Dedifferentiated amniotic fluid mesenchymal stem cell (primary cell): ENCODE results near the gene CX3CR1.
"Not testable (repeated sequence)": the region's sequence is repeated elsewhere in the genome, so short reads cannot be mapped to it uniquely, and the experiment has no call there.

ENCODE experiments used
- DNase-seq: peaks from one replicate; pipeline ENCODE4 v3.0.0-alpha.2; 2016; ENCODE audit errors: extremely low spot score

Gene CX3CR1

DNA sequence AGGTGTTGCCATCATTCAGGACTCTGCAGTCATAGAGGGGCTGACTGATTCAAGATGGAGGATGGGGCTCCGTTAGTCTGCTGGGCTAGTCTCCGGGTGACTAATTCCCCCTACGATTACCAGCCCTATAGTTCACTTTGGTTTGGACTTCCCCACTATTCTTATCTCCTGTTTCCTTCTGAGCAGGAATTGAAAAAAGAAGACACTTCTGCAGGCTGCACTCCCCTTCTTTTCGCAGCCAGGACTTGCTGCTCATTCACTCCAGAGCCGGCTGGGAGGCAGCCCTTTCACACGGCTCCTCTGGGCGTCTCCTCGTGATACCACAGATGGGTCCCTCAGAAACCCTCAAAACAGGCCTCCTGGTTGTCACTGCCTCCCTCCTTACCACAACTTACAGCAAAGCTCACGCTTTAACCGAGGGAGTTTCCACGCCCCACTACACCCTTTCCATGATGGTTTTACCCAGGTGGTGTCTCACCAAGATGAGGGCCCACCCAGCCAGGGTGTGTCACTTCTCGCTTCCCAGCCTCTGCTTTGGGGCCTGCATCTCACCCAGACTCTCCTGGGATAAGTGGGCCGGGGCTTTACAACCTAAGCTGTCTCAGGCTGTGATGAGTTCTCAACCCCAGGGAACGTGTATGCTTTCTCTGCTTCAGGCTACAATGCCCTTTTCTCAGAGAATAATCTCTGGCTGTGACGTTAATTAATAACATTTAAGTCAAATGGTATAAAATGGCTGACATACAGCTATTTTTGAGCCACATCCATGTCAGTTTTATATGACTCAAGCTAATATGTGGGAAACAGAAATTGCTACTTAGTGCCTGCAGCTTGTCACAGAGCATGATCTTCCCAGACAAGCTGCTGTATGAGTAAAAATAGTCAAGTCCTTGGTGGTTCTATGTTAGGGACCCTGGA is 11.9 kb downstream of the CX3CR1 start:
- DNase-seq, result no peak

DNA sequence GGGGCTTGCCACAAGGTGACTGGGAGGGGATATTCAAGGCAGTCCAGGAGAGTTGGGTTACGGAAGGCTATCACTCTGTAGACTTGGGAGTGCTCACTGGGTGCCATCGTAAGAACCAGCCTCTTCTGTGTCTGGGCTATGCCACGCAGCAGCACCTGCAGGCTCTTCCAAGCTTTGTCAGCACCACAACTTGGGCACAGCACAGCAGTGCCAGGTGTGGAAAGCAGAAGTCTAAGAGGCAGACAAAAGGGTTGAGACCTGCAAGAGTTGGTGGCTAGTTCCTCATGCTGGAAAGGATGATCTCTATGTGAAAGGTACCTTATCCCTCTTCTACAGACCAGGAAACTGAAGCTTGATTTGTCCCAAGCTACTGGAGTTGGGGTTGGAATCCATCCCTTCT is 15.8 kb downstream of the CX3CR1 start:
- DNase-seq, result no peak

- no peak for DNase-seq
These were observed 16.3 kb downstream of the CX3CR1 start for GRCh38 chr3:39263576-39263975.

- DNase-seq, result no peak
These were observed 17.0 kb downstream of the CX3CR1 start for GRCh38 chr3:39262846-39263245.

DNA sequence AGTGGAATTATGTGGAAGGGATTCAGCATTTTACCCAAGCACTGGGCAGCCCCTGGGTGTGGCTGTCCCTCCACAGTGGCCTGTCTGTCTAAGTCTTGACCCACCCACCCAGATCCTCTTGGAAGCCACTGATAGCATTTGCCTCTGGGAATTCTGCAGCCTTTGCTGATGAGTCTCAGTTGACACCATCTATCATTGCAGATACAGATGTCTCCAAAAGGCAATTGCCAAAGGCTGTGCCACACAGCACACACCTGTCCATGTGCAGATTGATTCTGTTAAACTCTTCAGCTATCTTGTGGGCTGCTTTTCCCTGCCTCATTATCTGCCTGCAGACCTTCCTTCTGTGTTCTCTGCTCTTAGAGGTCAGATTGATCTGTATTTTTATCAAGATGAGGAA is 18.1 kb downstream of the CX3CR1 start:
- DNase-seq, result no peak

DNA sequence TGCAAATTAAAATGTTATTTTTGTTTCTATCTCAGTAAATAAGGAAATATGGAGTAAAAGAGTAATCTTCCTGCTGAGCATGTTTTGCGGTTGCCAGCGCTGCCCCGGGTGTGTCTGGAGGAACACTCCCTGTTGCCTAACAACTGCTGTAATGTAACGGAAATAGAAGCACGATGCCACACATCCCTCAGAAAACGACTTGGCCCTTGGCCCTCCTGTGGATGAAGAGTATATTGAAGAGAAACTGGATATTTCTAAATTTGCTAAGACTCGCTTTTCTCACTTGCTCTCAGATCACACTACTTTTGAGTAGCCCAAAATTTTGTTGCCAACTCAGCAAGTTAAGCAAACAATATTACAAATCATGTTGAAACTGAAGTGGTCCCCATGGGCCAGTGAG is 18.9 kb downstream of the CX3CR1 start:
- DNase-seq, result peak; percentile 84

GRCh38 chr3:39260318-39260717 is 19.5 kb downstream of the CX3CR1 start:
- no peak for DNase-seq

GRCh38 chr3:39255503-39256325 is 24.1 kb downstream of the CX3CR1 start:
- DNase-seq, result no peak

GRCh38 chr3:39254806-39255449 is 24.9 kb downstream of the CX3CR1 start:
- peak; percentile 36 for DNase-seq

DNA sequence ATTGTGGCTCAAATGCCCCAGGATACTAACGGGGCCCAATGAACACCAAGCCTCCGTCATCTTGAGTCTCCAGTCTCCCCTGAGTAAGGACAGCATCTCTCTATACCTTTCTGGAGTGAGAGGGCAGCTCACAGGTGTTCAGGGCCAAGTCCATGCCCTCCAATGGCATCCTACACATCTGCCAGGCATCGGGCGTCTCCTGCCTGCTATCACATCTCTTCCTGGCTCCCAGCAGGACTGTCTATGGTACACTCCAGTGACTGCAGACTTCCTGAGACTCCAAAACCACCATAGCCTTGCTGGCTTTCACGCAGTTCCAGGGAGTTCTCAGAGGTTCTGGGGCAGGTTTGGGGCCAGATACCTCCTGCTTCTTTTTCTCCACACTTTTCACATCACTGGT is 28.3 kb downstream of the CX3CR1 start:
- DNase-seq, result no peak

GRCh38 chr3:39250116-39250747 is 29.6 kb downstream of the CX3CR1 start:
- DNase-seq, result no peak

- no peak for DNase-seq
These were observed 30.3 kb downstream of the CX3CR1 start for GRCh38 chr3:39249453-39250115.

DNA sequence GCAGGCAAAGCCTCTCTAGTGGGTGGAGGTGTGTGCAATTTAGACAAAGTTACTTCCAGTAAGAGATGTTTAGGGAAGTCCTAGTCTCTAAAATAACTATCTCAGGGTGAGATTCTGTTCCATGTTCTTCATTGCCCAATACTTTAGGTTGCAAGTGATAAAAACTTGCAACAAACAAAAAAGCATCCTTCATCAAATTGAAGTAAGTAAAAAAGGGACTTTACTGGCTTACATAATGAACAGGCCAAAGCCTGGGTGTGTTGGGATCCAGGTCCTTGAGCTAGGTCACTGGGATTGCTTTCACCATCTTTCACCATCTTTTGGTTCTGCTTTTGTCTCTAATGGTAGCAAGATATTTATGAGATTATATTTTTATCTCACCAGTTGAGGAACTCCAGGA is 38.3 kb downstream of the CX3CR1 start:
- no peak for DNase-seq

- DNase-seq, result no peak
These were observed 42.8 kb downstream of the CX3CR1 start for GRCh38 chr3:39237027-39237426.

- no peak for DNase-seq
These were observed 45.2 kb downstream of the CX3CR1 start for GRCh38 chr3:39234651-39235050.

DNA sequence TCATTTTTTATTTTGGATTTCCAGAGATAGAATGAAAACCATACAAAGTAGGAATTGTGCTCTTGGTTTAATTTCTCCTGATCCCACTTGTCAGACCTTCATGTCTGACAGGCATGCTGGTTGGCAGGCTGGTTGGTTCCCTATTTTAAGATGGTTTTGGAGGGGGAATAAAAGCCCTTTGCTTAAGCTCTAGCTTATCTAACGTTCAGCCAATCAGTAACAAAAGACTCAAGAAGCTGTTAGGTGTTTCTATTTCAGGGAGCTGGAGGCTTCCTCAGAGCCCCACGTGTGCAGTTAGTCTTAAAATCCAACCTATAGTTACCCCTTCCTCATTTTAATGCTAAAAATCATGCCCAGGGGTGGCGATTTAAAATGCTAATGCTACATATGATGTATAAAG is 47.0 kb downstream of the CX3CR1 start:
- DNase-seq, result no peak

DNA sequence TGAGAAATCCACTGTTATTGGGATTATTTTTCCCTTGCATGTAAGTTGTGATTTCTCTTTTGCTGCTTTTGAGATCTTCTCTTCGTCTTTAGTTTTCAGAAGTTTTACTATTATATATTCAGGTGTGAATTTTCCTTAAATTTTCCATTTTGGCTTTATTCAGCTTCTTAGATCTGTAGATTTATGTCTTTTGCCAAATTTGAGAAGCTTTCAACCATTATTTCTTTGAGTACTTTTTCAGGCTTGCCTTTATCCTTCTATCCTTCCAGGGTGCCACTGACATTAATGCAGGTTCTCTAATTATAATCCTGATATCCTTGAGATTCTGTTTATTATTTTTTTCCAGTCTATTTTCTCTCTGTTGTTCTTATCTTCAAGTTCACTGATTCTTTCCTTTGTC is 49.4 kb downstream of the CX3CR1 start:
- no peak for DNase-seq

GRCh38 chr3:39228496-39228895 is 51.3 kb downstream of the CX3CR1 start:
- no peak for DNase-seq

GRCh38 chr3:39227596-39227995 is 52.2 kb downstream of the CX3CR1 start:
- DNase-seq, result not testable (repeated sequence)

DNA sequence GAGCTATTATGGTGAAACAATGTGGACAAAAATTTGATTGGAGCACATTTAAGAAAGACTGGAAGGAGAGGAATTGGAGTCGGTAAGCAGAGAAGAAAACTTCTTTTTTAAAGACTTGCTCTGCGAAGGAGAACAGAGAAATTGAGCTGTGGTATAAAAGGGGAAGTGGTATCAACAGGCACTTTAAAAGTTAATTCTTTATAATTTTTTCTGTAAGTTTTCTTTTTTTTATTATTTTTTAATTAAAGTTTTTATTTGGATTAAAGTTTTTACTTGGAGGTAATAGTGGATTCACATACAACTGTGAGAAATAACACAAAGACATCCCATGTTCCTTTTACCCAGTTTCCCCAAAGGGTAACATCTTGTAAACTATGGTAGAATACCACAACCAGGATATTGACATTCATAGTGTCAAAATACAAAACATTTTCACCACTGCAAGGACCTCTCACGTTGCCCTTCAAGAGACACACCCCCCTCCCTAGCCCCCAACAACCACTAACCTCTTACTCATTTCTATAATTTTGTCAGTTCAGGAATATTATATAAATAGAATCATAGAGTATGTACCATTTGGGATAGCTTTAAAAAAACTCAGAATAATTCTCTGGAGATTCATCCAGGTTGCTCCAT is 53.6 kb downstream of the CX3CR1 start:
- no peak for DNase-seq

- no peak for DNase-seq
These were observed 55.5 kb downstream of the CX3CR1 start for GRCh38 chr3:39224288-39224687.
